KOPT-K1 (cell line): ENCODE data around the gene USP28.
"Not testable (repeated sequence)": the region's sequence is repeated elsewhere in the genome, so short reads cannot be mapped to it uniquely, and the experiment has no call there.

ENCODE experiments used
- H3K27ac ChIP-seq: fragments of 200-600 bp; sonication (generic); 2 replicates; pipeline ENCODE4 v1.5.1; 2016; ENCODE audit warnings: antibody characterized with exemption, mild to moderate bottlenecking, low read depth, low read length; ENCODE audit not compliant: poor library complexity, severe bottlenecking
- H3K36me3 ChIP-seq: fragments of 200-600 bp; sonication (generic); 2 replicates; pipeline ENCODE4 v1.5.1; 2017; ENCODE audit warnings: antibody characterized with exemption, mild to moderate bottlenecking, low read length, moderate library complexity; ENCODE audit not compliant: insufficient read depth
- H3K9me3 ChIP-seq: fragments of 200-600 bp; sonication (generic); 2 replicates; pipeline ENCODE4 v1.5.1; 2017; ENCODE audit warnings: antibody characterized with exemption, low read length, mild to moderate bottlenecking; ENCODE audit not compliant: insufficient read depth, poor library complexity, severe bottlenecking

The USP28 gene

GRCh38 chr11:113831314-113831713 is 44.1 kb downstream of the USP28 start:
- Histone ChIP-seq H3K9me3 (no peaks in the 10 kb centered on the region), H3K36me3 (peaks cover 12% of the 10 kb centered on the region; the same call in 1 of the 2 replicates), H3K27ac (no peak overlapping the region)

GRCh38 chr11:113829751-113830150 is 45.6 kb downstream of the USP28 start:
- Histone ChIP-seq H3K36me3 (peaks cover 19% of the 10 kb centered on the region; the same call in 1 of the 2 replicates), H3K27ac (no peak overlapping the region), H3K9me3 (no peaks in the 10 kb centered on the region)

DNA sequence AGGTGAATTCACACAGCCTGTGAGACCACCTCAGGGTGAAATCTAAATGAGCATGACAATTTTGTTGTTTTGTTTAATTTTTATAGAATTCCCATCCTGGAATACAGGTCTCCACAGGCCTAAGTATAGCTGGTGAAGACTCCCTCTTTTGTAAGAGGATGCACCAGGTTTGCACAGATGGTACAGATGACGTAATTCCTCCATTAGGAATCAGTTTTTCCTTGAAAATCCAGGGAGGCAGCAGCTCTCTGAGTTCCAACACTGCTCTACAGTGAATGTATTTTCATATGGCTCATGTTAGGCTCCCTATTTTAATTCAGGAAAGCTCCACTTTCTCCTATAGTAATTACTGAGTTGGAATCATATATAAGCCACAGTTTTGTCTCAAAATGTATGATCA is 47.2 kb downstream of the USP28 start:
- no peak overlapping the region for H3K27ac ChIP-seq
- H3K36me3 ChIP-seq, result peaks cover 18% of the 10 kb centered on the region; the same call in 1 of the 2 replicates
- no peaks in the 10 kb centered on the region for H3K9me3 ChIP-seq

GRCh38 chr11:113827477-113827876 is 47.9 kb downstream of the USP28 start:
- H3K36me3 ChIP-seq, result peaks cover 20% of the 10 kb centered on the region; the same call in 1 of the 2 replicates
- no peak overlapping the region for H3K27ac ChIP-seq
- H3K9me3 ChIP-seq, result no peaks in the 10 kb centered on the region

DNA sequence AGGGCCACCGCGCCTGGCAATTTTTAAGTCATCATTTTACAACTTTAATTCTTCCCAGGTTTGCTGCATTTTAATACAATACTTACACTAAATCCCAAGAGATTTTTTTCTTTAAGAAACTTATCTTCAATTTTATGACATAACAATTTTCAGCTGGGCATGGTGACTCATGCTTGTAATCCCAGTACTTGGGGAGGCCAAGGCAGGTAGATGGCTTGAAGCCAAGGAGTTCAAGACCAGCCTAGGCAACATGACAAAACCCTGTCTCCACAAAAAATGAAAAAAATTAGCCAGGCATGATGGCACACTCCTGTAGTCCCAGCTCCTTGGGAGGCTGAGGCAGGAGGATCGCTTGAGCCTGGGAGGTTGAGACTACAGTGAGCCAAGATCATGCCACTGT is 56.9 kb downstream of the USP28 start:
- peaks cover 38% of the 10 kb centered on the region for H3K36me3 ChIP-seq
- no peak overlapping the region for H3K27ac ChIP-seq
- H3K9me3 ChIP-seq, result no peaks in the 10 kb centered on the region

- H3K27ac ChIP-seq, result no peak overlapping the region
- no peaks in the 10 kb centered on the region for H3K9me3 ChIP-seq
- H3K36me3 ChIP-seq, result peaks cover 41% of the 10 kb centered on the region
Observed at GRCh38 chr11:113817626-113818025, 57.7 kb downstream of the USP28 start.

- peaks cover 41% of the 10 kb centered on the region for H3K36me3 ChIP-seq
- H3K27ac ChIP-seq, result no peak overlapping the region
- H3K9me3 ChIP-seq, result no peaks in the 10 kb centered on the region
Observed at GRCh38 chr11:113817162-113817561, 58.2 kb downstream of the USP28 start.

DNA sequence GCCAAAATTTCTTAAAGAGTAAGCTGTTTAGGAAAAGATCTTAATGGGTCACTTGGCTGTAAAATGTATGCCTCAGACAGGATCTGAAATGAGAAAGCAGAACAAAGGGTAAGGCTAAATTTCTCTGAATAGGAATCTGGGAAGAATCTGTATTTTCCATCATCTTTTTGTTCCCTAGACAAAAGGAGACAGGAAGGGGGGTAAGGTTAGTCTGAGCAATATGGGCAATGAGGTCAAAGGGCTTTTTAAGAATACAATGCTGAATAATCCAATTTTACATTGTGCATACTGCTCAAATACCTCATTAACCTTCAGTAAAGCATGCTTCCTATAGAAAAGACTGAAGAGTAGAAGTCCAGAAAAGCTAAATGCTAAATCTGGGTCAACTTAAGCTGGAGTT is 61.2 kb downstream of the USP28 start:
- Histone ChIP-seq H3K27ac (no peak overlapping the region), H3K36me3 (peaks cover 21% of the 10 kb centered on the region), H3K9me3 (no peaks in the 10 kb centered on the region)

- Histone ChIP-seq H3K27ac (no peak overlapping the region), H3K9me3 (no peaks in the 10 kb centered on the region), H3K36me3 (peaks cover 43% of the 10 kb centered on the region)
Observed at GRCh38 chr11:113808931-113809330, 66.4 kb downstream of the USP28 start.

DNA sequence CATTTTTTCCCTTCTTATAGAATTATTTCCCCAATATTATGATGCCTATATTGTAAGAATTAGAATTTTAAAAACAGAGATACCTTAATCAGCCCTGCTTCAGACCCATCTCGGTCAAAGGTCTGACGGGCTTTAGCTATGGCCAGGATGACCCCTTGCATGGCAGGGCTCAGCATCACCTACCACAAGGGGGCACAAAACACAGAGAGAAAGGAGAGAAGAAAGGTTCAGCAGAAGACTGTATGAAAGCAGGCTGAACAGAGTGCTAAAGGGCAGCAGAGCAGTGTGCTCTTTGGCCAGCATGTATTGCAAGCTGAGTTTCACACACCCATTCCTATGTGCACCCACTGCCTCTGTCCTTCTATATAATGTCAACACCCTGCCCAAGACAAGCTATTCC is 69.0 kb downstream of the USP28 start:
- H3K9me3 ChIP-seq, result no peaks in the 10 kb centered on the region
- no peak overlapping the region for H3K27ac ChIP-seq
- H3K36me3 ChIP-seq, result peaks cover 53% of the 10 kb centered on the region

- Histone ChIP-seq H3K9me3 (no peaks in the 10 kb centered on the region), H3K36me3 (peaks cover 60% of the 10 kb centered on the region), H3K27ac (no peak overlapping the region)
Observed at GRCh38 chr11:113805640-113806039, 69.7 kb downstream of the USP28 start.

DNA sequence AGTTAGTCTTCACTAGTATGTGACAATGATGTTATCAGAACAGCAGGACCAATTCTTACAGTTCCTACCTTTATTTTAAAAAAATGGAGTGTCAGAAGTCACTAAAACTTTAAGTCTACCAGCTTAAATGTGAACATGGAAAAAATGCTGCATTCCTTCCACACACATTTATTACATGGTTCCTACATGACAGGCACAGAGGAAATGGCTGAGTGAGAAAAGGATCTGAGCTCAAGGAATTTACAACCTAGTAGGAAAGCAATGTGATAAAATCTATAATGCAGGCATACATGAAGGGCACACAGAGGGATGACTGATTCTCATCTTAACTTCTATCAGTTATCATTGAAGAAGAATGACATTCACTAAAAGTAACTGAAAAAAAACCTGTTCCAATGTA is 72.8 kb downstream of the USP28 start:
- Histone ChIP-seq H3K9me3 (no peaks in the 10 kb centered on the region), H3K36me3 (peaks cover 48% of the 10 kb centered on the region), H3K27ac (no peak overlapping the region)

GRCh38 chr11:113796663-113797259 is 78.6 kb downstream of the USP28 start:
- H3K36me3 ChIP-seq, result peaks cover 13% of the 10 kb centered on the region
- H3K27ac ChIP-seq, result no peak overlapping the region
- H3K9me3 ChIP-seq, result no peaks in the 10 kb centered on the region

GRCh38 chr11:113789675-113790320 is 85.6 kb downstream of the USP28 start:
- no peaks in the 10 kb centered on the region for H3K9me3 ChIP-seq
- no peak overlapping the region for H3K27ac ChIP-seq
- no peaks in the 10 kb centered on the region for H3K36me3 ChIP-seq

DNA sequence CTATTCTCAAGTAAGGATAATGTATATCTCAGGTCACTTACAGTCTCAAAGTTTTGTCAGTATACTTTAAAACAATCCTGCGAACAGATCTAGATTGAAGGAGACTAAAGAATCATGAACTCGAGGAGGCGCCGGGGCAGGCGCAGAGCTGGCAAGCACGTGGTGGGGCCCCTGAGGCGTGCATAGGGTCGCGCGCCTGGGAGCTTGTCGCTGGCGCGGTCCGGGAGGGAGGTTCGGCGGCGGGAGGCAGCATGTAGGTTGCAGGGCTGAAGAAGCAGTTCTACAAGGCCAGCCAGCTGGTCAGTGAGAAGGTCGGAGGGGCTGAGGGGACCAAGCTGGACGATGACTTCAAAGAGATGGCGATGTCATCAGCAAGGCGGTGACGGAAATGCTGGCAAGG is 86.4 kb downstream of the USP28 start:
- not testable (repeated sequence) for H3K27ac ChIP-seq, H3K36me3 ChIP-seq

GRCh38 chr11:113782134-113782533 is 93.2 kb downstream of the USP28 start:
- Histone ChIP-seq H3K36me3 (no peaks in the 10 kb centered on the region), H3K27ac (no peak overlapping the region)

More for the DNA sequence above, 86.4 kb downstream of the USP28 start:
- not testable (repeated sequence) for H3K9me3 ChIP-seq

More at GRCh38 chr11:113782134-113782533, 93.2 kb downstream of the USP28 start:
- H3K9me3 ChIP-seq, result no peaks in the 10 kb centered on the region
